Heart right ventricle (tissue), 16 donors: ENCODE measurements around the gene PPP1R7. TPM values are rescaled to one million over a fixed set of nuclear protein-coding genes. Genes with fewer than 3 reads are reported as not detected.

ENCODE experiments used
- ATAC-seq, 8 donors: fragments of 200-7000 bp; cut with Tn5 transposase; one replicate each; pipeline ENCODE4 v1.9.1; 2020; ENCODE audit warnings: mild to moderate bottlenecking in 8 of 8, moderate library complexity in 8 of 8, moderate number of reproducible peaks in 1 of 8
- DNase-seq, 2 donors: peaks; one replicate each; pipeline ENCODE4 v3.0.0-alpha.2; 2020
- H3K27ac ChIP-seq, 10 donors: fragments of 200-600 bp; sonication (generic) in 2 of 10; one replicate each; pipeline versions ENCODE4 v1.5.0 to v1.8.0; 2020 to 2022; ENCODE audit warnings: mild to moderate bottlenecking in 3 of 10
- H3K27me3 ChIP-seq, 7 donors: fragments of 200-600 bp; one replicate each; pipeline ENCODE4 v1.8.0; 2021 to 2022; ENCODE audit warnings: mild to moderate bottlenecking in 2 of 7
- H3K36me3 ChIP-seq, 9 donors: fragments of 200-600 bp; sonication (generic) in 1 of 9; one replicate each; pipeline versions ENCODE4 v1.5.0 to v1.8.0; 2020 to 2022; ENCODE audit warnings: mild to moderate bottlenecking in 2 of 9
- H3K4me1 ChIP-seq, 9 donors: fragments of 200-600 bp; sonication (generic) in 1 of 9; one replicate each; pipeline versions ENCODE4 v1.5.0 to v1.8.0; 2020 to 2022; ENCODE audit warnings: mild to moderate bottlenecking in 4 of 9
- H3K4me3 ChIP-seq, 10 donors: fragments of 200-600 bp; sonication (generic) in 2 of 10; one replicate each; pipeline versions ENCODE4 v1.5.0 to v1.8.0; 2020 to 2022; ENCODE audit warnings: mild to moderate bottlenecking in 7 of 10, moderate library complexity in 2 of 10
- H3K9me3 ChIP-seq, 11 donors: fragments of 200-600 bp in 10 of 11; sonication (generic) in 2 of 11; one replicate each; pipeline versions ENCODE4 v1.5.0 to v1.8.0; 2013 to 2022; ENCODE audit warnings: mild to moderate bottlenecking in 2 of 11, control low read depth in 1 of 11, moderate library complexity in 1 of 11
- WGBS, 2 donors: extraction: QIAGEN DNeasy Blood & Tissue Kit; methylation state at CpG; one replicate each; pipeline ENCODE4 v1.1.7; 2013; ENCODE audit warnings: inconsistent platforms in 1 of 2; 5-methylcytosine and 5-hydroxymethylcytosine counted together
- intact Hi-C, 10 donors: fragments of 100-400 bp; cut with DNase I; formaldehyde crosslinking; loops; one replicate each; pipeline versions ENCODE4 v1.11.1 to v1.14.2; 2022
- polyA plus RNA-seq, 2 donors: library from polyadenylated mRNA; stranded (reverse); fragments of 200-250 nt; gene quantifications; one replicate each; pipeline ENCODE4 v1.2.3, GENCODE V29; 2013
- total RNA-seq, 10 donors: library from RNA; stranded (reverse); fragmentation: NEBNext Ultra II Directional in 3 of 10; extraction: Animal tissue kit (Norgen Biotek cat#: 25700) in 3 of 10; gene quantifications; one replicate each; pipeline versions ENCODE4 v1.2.1 to v1.2.4, GENCODE V29; 2021 to 2023
- TF ChIP-seq, protein P1 (sequence below), 9 donors: fragments of 200-600 bp; sonication (generic) in 2 of 9; IDR thresholded peaks; one replicate each; pipeline versions ENCODE4 v1.5.0 to v1.8.0; 2021 to 2022; ENCODE audit warnings: antibody characterized with exemption in 9 of 9, mild to moderate bottlenecking in 5 of 9, moderate library complexity in 1 of 9
- donor health status: Arrhythmogenic right ventricular cardiomyopathy.
- donor health status: ischemic (EF 13 %, LVEDD 7.1; RV severe dilation, severe dysfunction).
- donor health status: healthy with polysubstance abuse.
- donor health status: DM: no; HTN: yes; CAD: no.
- donor health status: DM: no; HTN: no; CAD: no.
- donor health status: ischemic (EF 25% LVEDD 6.9; RV normal size, moderate dysfunction).
- donor health status: ischemic (EF 25% LVEDD 5.7; RV mildly dilated, moderate dysfunction).
- donor health status: healthy.
- donor health status: DM: yes; HTN: yes; CAD: no.
- donor health status: Ischemic cardiomyopathy.
- donor health status: ischemic (EF 35%, LVEDD 5.7; RV mildly dilated, moderate dysfunction).
- donor health status: nonischemic (EF 11% LVEDD 7.7; RV severe dilation, severe dysfunction).
- donor health status: DM: yes; HTN: yes; CAD: no.
- donor health status: PGD.
- donor health status: ischemic (EF 29% LVEDD 5.4; RV normal size, mild dysfunction).
- donor health status: nonischemic (EF 23%, LVEDD 6.1; RV moderate dilation, normal function).

The PPP1R7 gene
- total and polyA plus RNA-seq, 12 donors, result 64.1 to 91.3 (median 77.3) TPM

- Histone ChIP-seq H3K4me3 (no peak overlapping the region), H3K27ac (no peak overlapping the region), H3K9me3 (no peaks in the 10 kb centered on the region), H3K36me3 (peaks cover 0 to 10% (median 0%) of the 10 kb centered on the region in 9 donors), H3K27me3 (no peaks in the 10 kb centered on the region), H3K4me1 (no peaks in the 10 kb centered on the region)
- 93 to 96% methylated on average over 17 of the region's 17 CpGs for WGBS, 2 donors
- TF ChIP-seq, protein P1, sequence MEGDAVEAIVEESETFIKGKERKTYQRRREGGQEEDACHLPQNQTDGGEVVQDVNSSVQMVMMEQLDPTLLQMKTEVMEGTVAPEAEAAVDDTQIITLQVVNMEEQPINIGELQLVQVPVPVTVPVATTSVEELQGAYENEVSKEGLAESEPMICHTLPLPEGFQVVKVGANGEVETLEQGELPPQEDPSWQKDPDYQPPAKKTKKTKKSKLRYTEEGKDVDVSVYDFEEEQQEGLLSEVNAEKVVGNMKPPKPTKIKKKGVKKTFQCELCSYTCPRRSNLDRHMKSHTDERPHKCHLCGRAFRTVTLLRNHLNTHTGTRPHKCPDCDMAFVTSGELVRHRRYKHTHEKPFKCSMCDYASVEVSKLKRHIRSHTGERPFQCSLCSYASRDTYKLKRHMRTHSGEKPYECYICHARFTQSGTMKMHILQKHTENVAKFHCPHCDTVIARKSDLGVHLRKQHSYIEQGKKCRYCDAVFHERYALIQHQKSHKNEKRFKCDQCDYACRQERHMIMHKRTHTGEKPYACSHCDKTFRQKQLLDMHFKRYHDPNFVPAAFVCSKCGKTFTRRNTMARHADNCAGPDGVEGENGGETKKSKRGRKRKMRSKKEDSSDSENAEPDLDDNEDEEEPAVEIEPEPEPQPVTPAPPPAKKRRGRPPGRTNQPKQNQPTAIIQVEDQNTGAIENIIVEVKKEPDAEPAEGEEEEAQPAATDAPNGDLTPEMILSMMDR (IDR thresholded peaks at IDR 0.05), result no peak
- DNase-seq (no peak), ATAC-seq (no peak)
- intact Hi-C loops, result no loop called here
Measured at GRCh38 chr2:241112046-241112445, 38.2 kb upstream of the PPP1R7 start.

DNA sequence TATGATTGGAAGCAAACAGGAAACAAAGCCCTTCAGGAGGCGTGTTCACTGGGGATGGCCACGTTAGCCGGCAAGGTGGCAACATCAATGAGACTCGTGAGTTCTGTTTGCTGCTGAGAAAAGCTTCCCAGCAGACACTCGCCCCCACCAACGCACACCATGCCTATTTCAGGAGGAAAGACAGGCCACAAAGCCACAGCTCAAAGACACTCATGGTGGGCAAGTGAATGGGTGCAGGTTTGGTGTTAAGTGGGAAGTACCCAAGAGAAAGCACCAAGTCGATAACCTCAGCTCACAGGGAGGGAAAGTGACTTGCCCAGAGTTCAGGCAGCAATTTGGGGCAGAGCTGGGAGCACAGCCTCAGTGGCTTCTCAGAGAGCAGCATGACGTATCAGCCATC lies 37.7 kb upstream of the PPP1R7 start:
- 84 to 85% methylated on average over 8 of the region's 8 CpGs for WGBS, 2 donors
- H3K4me3 ChIP-seq, result no peak overlapping the region
- H3K27ac ChIP-seq, result no peak overlapping the region
- H3K4me1 ChIP-seq, result no peaks in the 10 kb centered on the region
- no peak for ATAC-seq
- TF ChIP-seq, protein P1 (IDR thresholded peaks at IDR 0.05), result no peak
- no peaks in the 10 kb centered on the region for H3K27me3 ChIP-seq
- intact Hi-C loops, result no loop called here
- no peak for DNase-seq
- H3K36me3 ChIP-seq, result peaks cover 0 to 10% (median 0%) of the 10 kb centered on the region in 9 donors
- no peaks in the 10 kb centered on the region for H3K9me3 ChIP-seq

DNA sequence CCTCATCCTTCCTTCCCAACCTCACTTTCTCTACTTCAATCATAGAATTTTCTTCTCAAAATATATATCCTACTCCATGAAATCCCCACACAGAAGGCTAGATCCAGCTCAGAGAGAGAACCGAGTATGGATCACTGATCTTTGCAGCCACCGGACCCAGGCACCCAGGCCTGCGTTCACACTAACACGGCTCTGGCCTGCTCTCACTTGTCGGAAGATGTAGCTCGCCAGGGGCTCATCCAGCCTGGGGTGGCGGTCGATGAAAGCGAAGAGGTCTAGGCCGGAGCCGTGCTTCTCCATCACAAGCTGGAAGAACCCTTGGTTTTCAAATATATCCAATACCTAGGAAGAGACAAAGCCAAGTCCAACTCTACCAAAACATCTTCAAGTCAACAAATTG lies 35.4 kb upstream of the PPP1R7 start:
- DNase-seq, result no peak
- H3K27ac ChIP-seq, result no peak overlapping the region
- H3K36me3 ChIP-seq, result peaks cover 0 to 10% (median 0%) of the 10 kb centered on the region in 9 donors
- TF ChIP-seq, protein P1 (IDR thresholded peaks at IDR 0.05), result no peak
- no peaks in the 10 kb centered on the region for H3K27me3 ChIP-seq
- 93 to 97% methylated on average over 11 of the region's 11 CpGs for WGBS, 2 donors
- intact Hi-C loops, result no loop called here
- no peaks in the 10 kb centered on the region for H3K4me1 ChIP-seq
- no peak overlapping the region for H3K4me3 ChIP-seq
- ATAC-seq, result no peak
- H3K9me3 ChIP-seq, result no peaks in the 10 kb centered on the region

GRCh38 chr2:241115361-241115760 lies 34.9 kb upstream of the PPP1R7 start:
- no peak for ATAC-seq
- 72 to 88% methylated on average over 8 of the region's 8 CpGs for WGBS, 2 donors
- Histone ChIP-seq H3K36me3 (peaks cover 0 to 10% (median 0%) of the 10 kb centered on the region in 9 donors), H3K4me3 (no peak overlapping the region), H3K4me1 (no peaks in the 10 kb centered on the region), H3K27ac (no peak overlapping the region), H3K27me3 (no peaks in the 10 kb centered on the region), H3K9me3 (no peaks in the 10 kb centered on the region)
- intact Hi-C loops, result no loop called here
- no peak for DNase-seq
- TF ChIP-seq, protein P1 (IDR thresholded peaks at IDR 0.05), result no peak
